Nucleus accumbens (tissue), 56 donors: Measurements from ENCODE around the gene SCN8A.
A peak's percentile ranks its signal among the peaks of the same experiment; 100 is the strongest.
"Not testable (repeated sequence)": the region's sequence is repeated elsewhere in the genome, so short reads cannot be mapped to it uniquely, and the experiment has no call there.

Experiments
- DNase-seq, 56 donors: peaks; one replicate each; lab custom pipeline; 2025; lab: John Stamatoyannopoulos, UW

SCN8A gene

GRCh38 chr12:51826881-51827280 is 235.8 kb downstream of the SCN8A start:
- no peak for DNase-seq

GRCh38 chr12:51827925-51828818 is 237.1 kb downstream of the SCN8A start:
- peak in 5 of 56 donors; percentile 4 to 16 (median 10) for DNase-seq

- no peak for DNase-seq
These were observed 238.0 kb downstream of the SCN8A start for GRCh38 chr12:51829011-51829481.

- DNase-seq: no peak
These were observed 238.6 kb downstream of the SCN8A start for GRCh38 chr12:51829641-51830040.

- not testable (repeated sequence) for DNase-seq
These were observed 240.8 kb downstream of the SCN8A start for GRCh38 chr12:51831817-51832216.

- DNase-seq: no peak
These were observed 241.5 kb downstream of the SCN8A start for GRCh38 chr12:51832354-51833107.

- DNase-seq: no peak
These were observed 242.6 kb downstream of the SCN8A start for GRCh38 chr12:51833448-51834227.

GRCh38 chr12:51834411-51834810 is 243.4 kb downstream of the SCN8A start:
- DNase-seq: no peak

- no peak for DNase-seq
These were observed 245.2 kb downstream of the SCN8A start for GRCh38 chr12:51836041-51836826.

- DNase-seq: no peak
These were observed 245.8 kb downstream of the SCN8A start for GRCh38 chr12:51836827-51837173.

- no peak for DNase-seq
These were observed 246.3 kb downstream of the SCN8A start for GRCh38 chr12:51837286-51837685.

- no peak for DNase-seq
These were observed 247.0 kb downstream of the SCN8A start for GRCh38 chr12:51838036-51838435.

- no peak for DNase-seq
These were observed 247.7 kb downstream of the SCN8A start for GRCh38 chr12:51838762-51839161.

- DNase-seq: no peak
These were observed 248.4 kb downstream of the SCN8A start for GRCh38 chr12:51839310-51839947.

GRCh38 chr12:51840966-51841365 is 249.9 kb downstream of the SCN8A start:
- no peak for DNase-seq

GRCh38 chr12:51841727-51842126 is 250.7 kb downstream of the SCN8A start:
- no peak for DNase-seq

- no peak for DNase-seq
These were observed 253.8 kb downstream of the SCN8A start for GRCh38 chr12:51844854-51845253.

- no peak for DNase-seq
These were observed 254.4 kb downstream of the SCN8A start for GRCh38 chr12:51845482-51845881.

GRCh38 chr12:51846271-51846691 is 255.2 kb downstream of the SCN8A start:
- no peak for DNase-seq
